NCI-H526 treated with DMSO at 0.1 percent for 48 hours (cell line): Measurements from ENCODE around the gene NCK1.

ENCODE experiments used
- DNase-seq: peaks from one replicate; lab custom pipeline; 2025; lab: John Stamatoyannopoulos, UW

NCK1 gene

GRCh38 chr3:136908297-136908696 lies 46.3 kb downstream of the NCK1 start:
- no peak for DNase-seq

DNA sequence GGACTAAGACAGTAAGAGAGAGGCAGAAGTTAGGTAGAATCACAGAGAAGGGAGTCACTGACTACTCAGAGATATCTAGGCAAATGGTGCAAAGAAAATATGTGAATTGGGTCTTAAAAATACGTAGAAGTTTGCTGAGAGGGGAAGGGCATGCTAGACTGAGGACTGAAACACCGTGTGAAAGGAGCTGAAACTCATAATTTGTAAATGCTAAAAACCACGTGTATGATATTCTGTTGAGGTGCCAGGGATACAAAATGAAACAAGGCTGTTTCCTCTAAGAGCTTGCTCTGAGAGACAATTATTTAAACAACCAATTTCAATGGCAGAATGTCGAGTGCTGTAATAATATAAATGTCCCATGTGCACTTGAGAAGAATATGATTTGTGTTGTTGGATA lies 47.2 kb downstream of the NCK1 start:
- no peak for DNase-seq

DNA sequence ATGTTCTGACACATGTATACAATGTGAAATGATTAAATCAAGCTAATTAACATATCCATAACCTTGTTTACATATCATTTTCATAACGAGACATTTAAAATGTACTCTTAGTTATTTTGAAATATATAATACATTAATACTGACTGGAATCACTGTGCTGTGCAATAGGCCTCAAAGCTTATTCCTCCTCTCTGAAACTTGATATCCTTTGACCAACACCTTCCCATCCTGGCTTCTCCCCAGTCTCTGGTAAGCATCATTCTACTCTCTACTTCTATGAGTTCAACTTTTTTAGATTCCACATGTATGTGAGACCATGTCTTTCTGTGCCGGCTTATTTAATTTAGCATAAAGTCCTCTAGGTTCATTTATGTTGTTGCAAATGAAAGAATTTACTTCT lies 48.7 kb downstream of the NCK1 start:
- DNase-seq: no peak

DNA sequence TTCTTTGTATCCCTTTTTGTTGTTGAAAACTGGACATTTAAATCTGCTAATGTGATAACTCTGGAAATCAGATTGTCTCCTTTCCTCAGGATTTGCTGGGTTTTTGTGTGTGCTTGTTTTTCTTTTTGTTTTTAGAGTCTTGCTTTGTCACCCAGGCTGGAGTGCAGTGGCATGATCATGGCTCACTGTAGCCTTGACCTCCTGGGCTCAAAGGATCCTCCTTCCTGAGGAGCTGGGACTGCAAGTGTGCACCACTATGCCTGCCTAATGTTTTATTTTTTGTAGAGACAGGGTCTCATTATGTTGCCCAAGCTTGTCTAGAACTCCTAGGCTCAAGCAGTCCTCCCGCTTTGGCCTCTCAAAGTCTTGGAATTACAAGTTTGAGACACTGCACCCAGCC lies 51.2 kb downstream of the NCK1 start:
- no peak for DNase-seq

DNA sequence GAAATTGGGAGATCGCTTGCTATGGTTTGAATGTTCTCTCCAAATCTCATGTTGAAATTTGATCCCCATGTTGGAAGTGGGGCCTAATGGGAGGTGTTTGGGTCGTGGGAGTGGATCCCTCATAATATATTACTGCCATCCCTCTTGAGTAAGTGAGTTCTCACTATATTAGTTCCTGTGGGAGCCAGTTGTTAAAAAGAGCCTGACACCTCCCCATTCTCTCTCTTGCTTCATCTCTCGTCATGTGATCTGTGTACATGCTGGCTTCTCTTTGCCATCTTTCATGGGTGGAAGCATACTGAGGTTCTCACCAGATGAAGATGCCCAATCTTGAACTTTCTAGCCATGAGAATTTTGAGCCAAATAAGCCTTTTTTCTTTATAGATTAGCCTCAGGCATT lies 52.7 kb downstream of the NCK1 start:
- no peak for DNase-seq

DNA sequence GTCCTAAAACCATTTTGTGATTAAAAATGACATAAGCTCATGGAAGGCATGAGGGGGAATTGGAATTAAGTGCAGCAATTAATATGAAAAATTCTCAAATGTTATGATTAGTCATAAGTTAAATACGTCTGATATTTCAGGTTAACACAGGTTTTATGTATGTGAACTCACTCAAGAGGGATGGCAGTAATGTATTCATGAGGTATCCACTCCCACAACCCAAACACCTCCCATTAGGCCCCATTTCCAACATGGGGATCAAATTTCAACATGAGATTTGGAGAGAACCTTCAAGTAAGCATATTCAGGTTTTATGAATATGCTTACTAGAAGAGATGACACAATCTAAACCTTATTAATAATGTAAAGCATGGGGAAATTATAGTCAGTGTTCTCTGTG lies 54.2 kb downstream of the NCK1 start:
- DNase-seq: no peak

DNA sequence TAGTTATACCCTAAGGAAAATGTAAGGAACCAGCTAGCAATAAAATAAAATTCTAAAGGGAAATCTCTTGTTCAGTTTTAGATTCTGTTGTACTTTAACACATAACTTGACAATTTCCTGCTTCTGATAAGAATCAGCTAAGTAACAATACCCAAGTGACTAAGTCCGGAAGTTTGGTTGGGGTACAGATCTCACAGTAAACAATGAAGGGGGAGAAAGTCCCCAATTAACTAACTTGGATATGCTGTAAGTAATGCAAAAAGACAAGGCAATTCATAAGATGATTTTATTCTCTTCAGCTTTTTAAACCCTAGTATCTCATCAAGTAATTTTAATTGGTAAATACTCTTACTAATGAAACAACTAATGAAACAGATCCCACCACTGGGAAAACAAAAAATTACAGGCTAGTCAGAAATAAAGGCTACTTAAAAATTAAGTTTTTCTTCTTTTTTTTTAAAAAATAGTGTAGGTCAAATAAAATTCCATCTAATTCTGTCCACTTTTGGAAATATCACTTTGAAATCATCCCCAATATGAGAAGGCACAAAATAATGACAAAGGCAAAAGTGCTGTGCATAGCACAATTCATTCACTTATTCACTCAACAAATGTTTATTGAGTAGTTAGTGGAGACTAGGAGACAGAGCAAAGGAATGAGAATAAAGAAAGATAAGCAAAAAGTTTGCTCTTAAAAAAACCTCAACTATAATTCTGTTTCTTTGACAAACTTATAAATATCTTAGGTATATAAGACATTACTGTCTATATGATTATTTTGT lies 58.0 kb downstream of the NCK1 start:
- no peak for DNase-seq

DNA sequence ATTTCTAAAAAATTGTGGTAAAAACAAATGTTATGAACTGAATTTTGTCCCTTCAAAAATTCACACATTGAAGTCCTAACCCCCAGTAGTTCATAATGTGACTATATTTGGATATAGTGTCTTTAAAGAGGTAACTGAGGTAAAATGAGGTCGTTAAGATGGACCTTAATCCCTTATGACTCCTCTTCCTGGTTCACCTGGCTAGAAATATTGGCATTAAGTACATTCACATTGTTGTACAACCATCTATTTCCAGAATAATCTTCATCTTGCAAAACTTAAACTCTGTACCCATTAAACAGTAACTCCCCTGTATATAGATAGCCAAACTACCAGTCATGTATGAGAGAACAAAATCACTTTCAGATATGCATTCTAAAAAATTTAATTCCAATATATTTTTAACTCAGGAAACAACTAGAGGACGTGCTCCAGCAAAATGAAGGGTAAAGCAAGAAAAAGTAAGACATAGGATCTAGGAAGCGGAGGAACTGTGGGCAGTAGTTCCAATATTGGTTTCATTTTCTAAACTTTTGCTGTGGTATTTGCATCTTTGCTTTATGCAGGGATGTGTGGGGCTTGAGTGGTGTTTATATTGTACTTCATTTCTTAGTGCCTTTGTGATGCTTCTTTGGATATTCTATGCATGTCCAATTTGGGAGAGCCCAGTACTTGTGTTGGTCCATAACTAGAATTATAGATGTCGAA lies 59.0 kb downstream of the NCK1 start:
- no peak for DNase-seq

- peak; percentile 69 for DNase-seq
Observed at GRCh38 chr3:136925425-136926190, 63.6 kb downstream of the NCK1 start.

DNA sequence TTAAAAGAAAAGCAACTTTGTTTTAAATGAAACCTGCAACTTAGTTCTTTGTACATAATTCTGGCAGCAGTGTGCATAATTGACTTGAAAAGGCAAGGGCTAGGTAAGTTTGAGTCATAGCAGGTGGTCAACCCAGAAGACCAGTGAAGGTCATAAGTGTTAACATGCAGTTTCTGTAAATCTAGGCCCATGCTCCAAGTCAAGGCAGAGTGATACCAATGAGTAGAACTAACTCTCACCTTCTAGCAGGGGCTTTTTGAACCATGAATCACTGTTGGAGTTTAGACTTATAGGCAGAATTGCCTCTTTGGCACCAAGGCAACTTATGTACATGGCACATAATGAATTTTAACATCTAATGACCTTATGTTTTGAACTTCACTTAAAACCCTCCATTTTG lies 66.2 kb downstream of the NCK1 start:
- no peak for DNase-seq

DNA sequence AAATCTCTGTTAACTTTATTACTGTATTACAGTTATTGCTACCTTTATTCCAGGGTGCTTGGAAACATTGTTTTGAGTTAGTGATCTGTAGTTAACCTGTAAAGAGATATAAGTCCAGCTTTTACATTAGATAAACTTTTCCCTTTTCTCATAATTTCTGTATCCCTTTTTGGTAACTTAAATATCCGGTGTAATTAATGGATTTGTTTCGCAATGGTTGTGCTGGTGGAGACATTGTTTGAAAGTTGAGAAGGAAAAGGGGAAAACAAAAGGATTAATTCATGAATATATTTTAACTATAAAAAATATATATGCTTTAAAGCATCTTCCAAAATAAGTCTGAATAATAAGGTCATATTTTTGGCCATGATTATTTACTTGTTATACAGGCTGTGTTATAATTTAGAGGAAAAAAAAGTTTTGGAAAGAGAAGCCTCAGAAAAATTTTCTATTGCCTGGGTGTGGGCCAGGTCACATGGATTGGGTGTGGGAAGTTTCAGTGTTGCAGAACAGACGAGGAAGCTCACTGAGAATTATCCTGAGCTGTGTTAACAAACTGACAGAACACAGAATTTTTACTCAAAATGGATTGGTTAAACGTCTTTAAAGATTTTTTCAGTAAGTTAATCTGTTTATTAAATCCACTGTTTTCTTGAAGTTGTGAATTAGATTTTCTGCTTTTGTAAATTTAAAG lies 68.1 kb downstream of the NCK1 start:
- no peak for DNase-seq

DNA sequence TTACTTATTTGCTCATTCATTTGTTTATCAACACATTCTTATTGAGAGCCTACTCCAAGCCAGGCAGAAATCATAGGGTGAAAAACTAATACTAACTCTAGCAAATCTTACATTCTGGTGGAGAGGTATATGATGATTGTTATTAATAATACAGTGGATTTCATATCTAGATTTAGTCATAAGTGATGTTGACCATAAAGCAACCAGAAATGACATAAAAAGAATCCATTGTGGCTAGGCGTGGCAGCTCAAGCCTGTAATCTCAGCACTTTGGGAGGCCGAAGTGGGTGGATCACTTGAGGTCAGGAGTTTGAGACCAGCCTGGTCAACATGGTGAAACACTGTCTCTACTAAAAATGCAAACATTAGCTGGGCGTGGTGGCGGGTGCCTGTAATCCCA lies 69.6 kb downstream of the NCK1 start:
- no peak for DNase-seq

- no peak for DNase-seq
Observed at GRCh38 chr3:136932523-136932922, 70.5 kb downstream of the NCK1 start.

GRCh38 chr3:136932978-136933772 lies 71.2 kb downstream of the NCK1 start:
- no peak for DNase-seq

DNA sequence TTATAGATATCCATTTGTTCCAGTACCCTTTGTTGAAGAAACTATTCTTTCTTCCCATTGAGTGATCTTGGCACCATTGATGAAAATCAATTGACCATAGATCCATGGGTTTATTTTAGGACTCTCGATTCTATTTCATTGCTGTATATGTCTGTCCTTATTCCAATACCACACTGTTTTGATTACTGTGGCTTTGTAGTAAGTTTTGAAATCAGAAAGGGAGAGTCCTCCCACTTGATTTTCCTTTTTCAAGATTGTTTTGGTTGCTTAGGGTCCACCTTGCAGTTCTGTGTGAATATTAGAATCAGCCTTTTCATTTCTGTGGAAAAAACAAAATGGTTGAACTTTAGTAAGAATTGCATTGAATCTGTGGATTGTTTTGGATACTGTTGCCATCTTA lies 75.2 kb downstream of the NCK1 start:
- no peak for DNase-seq

DNA sequence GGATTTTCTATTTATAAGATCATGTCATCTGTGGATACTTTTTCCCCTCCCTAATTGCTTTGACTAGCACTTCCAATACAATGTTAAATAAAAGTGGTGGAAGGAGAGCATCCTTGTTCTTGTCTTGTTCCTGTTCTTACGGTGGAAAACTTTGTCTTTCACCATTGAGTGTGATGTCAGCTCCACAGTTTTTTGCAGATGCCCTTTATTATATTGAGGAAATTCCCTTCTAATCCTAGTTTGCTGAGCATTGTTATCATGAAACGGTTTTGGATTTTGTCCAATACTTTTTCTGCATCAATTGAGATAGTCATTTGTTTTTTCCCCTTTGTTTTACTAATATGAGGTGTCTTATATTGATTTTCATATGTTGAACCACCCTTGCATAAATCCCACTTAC lies 75.8 kb downstream of the NCK1 start:
- no peak for DNase-seq

- DNase-seq: no peak
Observed at GRCh38 chr3:136938334-136938733, 76.3 kb downstream of the NCK1 start.

GRCh38 chr3:136939489-136939888 lies 77.5 kb downstream of the NCK1 start:
- DNase-seq: no peak

DNA sequence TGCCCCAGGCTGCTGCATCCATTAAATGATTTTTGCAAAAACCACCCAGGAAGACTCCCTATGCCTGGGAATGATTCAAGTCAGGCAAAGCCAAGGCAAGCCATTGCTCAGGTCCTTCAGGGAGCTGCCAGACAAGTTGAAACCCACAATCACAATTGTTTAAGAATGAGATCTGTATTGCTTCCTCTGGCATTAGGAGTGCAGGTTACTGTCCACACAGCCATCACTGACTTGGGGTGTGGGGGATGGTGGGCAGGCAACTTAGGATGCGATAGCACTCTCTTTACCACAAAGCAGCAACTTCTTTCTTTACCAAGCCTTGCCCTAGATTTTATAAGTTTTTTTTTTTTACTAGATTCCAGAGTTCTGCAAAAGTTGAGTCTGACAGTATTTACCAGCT lies 80.8 kb downstream of the NCK1 start:
- DNase-seq: no peak

GRCh38 chr3:136943436-136943835 lies 81.4 kb downstream of the NCK1 start:
- no peak for DNase-seq

GRCh38 chr3:136946978-136947377 lies 85.0 kb downstream of the NCK1 start:
- DNase-seq: no peak

- no peak for DNase-seq
Observed at GRCh38 chr3:136947477-136947876, 85.5 kb downstream of the NCK1 start.
